SH-SY5Y (cell line): Measurements from ENCODE around the gene PNPLA2.

Experiments
- GATA2 ChIP-seq: IDR thresholded peaks from 2 replicates; pipeline ENCODE4 v1.6.1; 2011; ENCODE audit warnings: mild to moderate bottlenecking, low read depth, low read length
- GATA3 ChIP-seq: IDR thresholded peaks from 2 replicates; pipeline ENCODE4 v1.6.1; 2011; ENCODE audit warnings: low read depth, mild to moderate bottlenecking, low read length, moderate library complexity

- no peak for TF ChIP-seq GATA2
- no peak for TF ChIP-seq GATA3
Observed at GRCh38 chr11:782264-783174, 36.2 kb upstream of the PNPLA2 start.
